T-cell (primary cell): ENCODE data around the gene MZF1. TPM values are rescaled to one million over a fixed set of nuclear protein-coding genes. Genes with fewer than 3 reads are reported as not detected.

Experiments
- ATAC-seq, 4 experiments: fragments of 200-7000 bp in 3 of 4; fragments of 150-1000 bp in 1 of 4; cut with Tn5 transposase; replicated peaks in 1 of 4; 1 replicate in 3 of 4; 2 replicates in 1 of 4; pipeline ENCODE4 v1.10.0; 2021; ENCODE audit warnings: moderate library complexity in 3 of 4, mild to moderate bottlenecking in 2 of 4, moderate number of reproducible peaks in 1 of 4
- CTCF ChIA-PET, 2 donors: fragments of 300-600 bp; sonication (Branson Sonifier 250); formaldehyde crosslinking; loops; one replicate each; lab custom pipeline; 2022; ENCODE audit warnings: antibody characterized with exemption in 2 of 2; lab: Charles Lee
- POLR2A ChIA-PET, 2 donors: fragments of 300-600 bp; sonication (Branson Sonifier 250); formaldehyde crosslinking; loops; one replicate each; lab custom pipeline; 2022; ENCODE audit warnings: antibody characterized with exemption in 2 of 2; lab: Charles Lee
- DNase-seq, 35 experiments: peaks; one replicate each; pipeline versions ENCODE4 v3.0.0 to v3.0.0-alpha.2; 2013 to 2023
- H3K27ac ChIP-seq: one replicate; pipeline ENCODE4 v1.5.1; 2013; ENCODE audit warnings: low read length
- H3K27me3 ChIP-seq, 2 experiments: replicated peaks in 1 of 2; 1 replicate in 1 of 2; 2 replicates in 1 of 2; pipeline versions ENCODE4 v1.6.1 to v1.7.0; 2013; ENCODE audit warnings: low read length in 1 of 2, mixed read lengths in 1 of 2; ENCODE audit not compliant: control insufficient read depth in 2 of 2, insufficient read depth in 2 of 2; ENCODE audit errors: extremely low read depth in 1 of 2
- H3K36me3 ChIP-seq, 2 donors: 1 replicate in 1 of 2; 2 replicates in 1 of 2; pipeline versions ENCODE4 v1.6.1 to v1.7.0; 2013; ENCODE audit warnings: low read length in 1 of 2; ENCODE audit not compliant: control insufficient read depth in 2 of 2, insufficient read depth in 1 of 2; ENCODE audit errors: extremely low read depth in 1 of 2
- H3K4me1 ChIP-seq, 2 experiments: 1 replicate in 1 of 2; 2 replicates in 1 of 2; pipeline versions ENCODE4 v1.6.1 to v1.7.0; 2013; ENCODE audit warnings: low read length in 2 of 2, mixed read lengths in 1 of 2; ENCODE audit not compliant: insufficient read depth in 2 of 2, control insufficient read depth in 1 of 2; ENCODE audit errors: extremely low read depth in 1 of 2
- H3K4me3 ChIP-seq, 2 donors: 1 replicate in 1 of 2; 2 replicates in 1 of 2; pipeline versions ENCODE4 v1.5.1 to v1.7.0; 2013; ENCODE audit warnings: mild to moderate bottlenecking in 2 of 2, low read length in 1 of 2, moderate library complexity in 1 of 2; ENCODE audit not compliant: control insufficient read depth in 1 of 2; ENCODE audit errors: extremely low read depth in 1 of 2
- H3K9me3 ChIP-seq: 2 replicates; pipeline ENCODE4 v1.7.0; 2013
- H3K27ac Mint-ChIP-seq, 2 donors: one replicate each; pipeline ENCODE4 v1.8.0; 2020 to 2021; ENCODE audit warnings: mild to moderate bottlenecking in 2 of 2, mixed read lengths in 2 of 2
- H3K27me3 Mint-ChIP-seq, 2 donors: one replicate each; pipeline ENCODE4 v1.8.0; 2021 to 2022; ENCODE audit warnings: mixed read lengths in 2 of 2
- H3K36me3 Mint-ChIP-seq: one replicate; pipeline ENCODE4 v1.8.0; 2021; ENCODE audit warnings: mixed read lengths
- H3K4me1 Mint-ChIP-seq, 3 donors: one replicate each; pipeline ENCODE4 v1.8.0; 2020 to 2022; ENCODE audit warnings: mixed read lengths in 3 of 3, mild to moderate bottlenecking in 1 of 3
- H3K4me3 Mint-ChIP-seq, 3 donors: one replicate each; pipeline ENCODE4 v1.8.0; 2020 to 2022; ENCODE audit warnings: mild to moderate bottlenecking in 3 of 3, mixed read lengths in 3 of 3, moderate library complexity in 3 of 3
- H3K9me3 Mint-ChIP-seq, 3 donors: one replicate each; pipeline ENCODE4 v1.8.0; 2020 to 2022; ENCODE audit warnings: mixed read lengths in 3 of 3
- WGBS: methylation state at CpG from one replicate; pipeline ENCODE4 v1.1.5; 2013; ENCODE audit warnings: missing lambda C conversion rate; ENCODE audit not compliant: insufficient coverage; 5-methylcytosine and 5-hydroxymethylcytosine counted together
- total RNA-seq, 35 experiments: library from RNA in 6 of 35; stranded (reverse) in 6 of 35; fragments of 120-200 nt in 1 of 35; gene quantifications; one replicate each; pipeline versions ENCODE4 v1.2.1 to v1.2.4 and lab custom pipeline; 2013 to 2026

MZF1 gene
- total RNA-seq, 5 donors from 2014 or later (not counting 1 experiment from before 2014, with no cell fraction given), result 37.0 to 59.3 (median 47.2) TPM

- no peaks in the 10 kb centered on the region for H3K27me3 Mint-ChIP-seq
- no peak for ATAC-seq
Measured at GRCh38 chr19:58552655-58553054, 20.5 kb downstream of the MZF1 start.

DNA sequence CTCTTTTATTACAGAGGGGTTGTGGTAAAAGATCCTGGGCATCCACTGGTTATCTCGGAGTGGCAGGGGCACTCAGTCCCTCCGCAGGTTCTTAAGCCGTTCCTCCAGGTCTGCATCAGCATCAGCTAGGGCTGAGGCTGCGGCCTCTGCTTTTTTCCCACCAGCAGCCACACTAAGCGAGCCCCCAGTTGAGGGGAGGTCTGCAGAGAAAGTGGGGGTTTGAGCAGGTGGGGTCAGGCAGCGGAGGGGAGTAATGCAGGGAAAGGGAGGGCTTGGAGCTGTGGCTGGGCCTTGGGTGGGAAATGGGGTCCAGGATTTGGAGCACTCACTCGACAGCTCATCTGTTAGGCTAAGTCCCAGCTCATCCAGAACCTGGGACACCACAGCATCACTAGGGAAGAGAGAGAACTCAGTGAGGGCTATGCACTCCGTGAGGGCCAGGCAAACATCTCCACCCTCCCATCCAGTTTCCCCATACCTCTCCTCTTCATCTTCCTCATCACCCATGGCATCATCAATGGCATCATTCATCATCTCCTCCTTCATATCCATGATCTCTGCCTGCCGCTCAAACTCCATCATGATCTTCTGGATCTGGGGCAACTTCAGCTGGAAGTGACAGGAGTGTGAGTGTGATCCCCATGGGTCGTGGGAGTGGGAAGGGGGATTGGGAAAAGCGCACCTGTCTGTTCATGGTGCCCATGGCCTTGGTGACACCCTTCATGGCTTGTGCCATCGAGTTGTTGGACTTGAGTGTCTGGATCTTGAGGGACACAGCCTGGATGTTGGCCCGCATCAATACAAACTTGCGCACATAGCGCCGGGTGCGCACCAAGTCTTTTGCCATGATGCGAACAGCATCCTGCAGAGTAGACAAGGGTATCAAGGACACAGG, 21.3 kb downstream of the MZF1 start:
- H3K9me3 ChIP-seq, result no peaks in the 10 kb centered on the region
- H3K36me3 ChIP-seq, result peaks cover 18 to 73% of the 10 kb centered on the region in 2 donors
- no peaks in the 10 kb centered on the region for H3K27me3 ChIP-seq
- 93% methylated on average over 8 of the region's 18 CpGs for WGBS
- H3K27ac Mint-ChIP-seq, result no peak overlapping the region
- no peak overlapping the region for H3K4me3 Mint-ChIP-seq
- no peak overlapping the region for H3K4me3 ChIP-seq
- peaks cover 9 to 59% of the 10 kb centered on the region in 2 experiments for H3K4me1 ChIP-seq
- no peaks in the 10 kb centered on the region for H3K9me3 Mint-ChIP-seq
- peaks cover 49% of the 10 kb centered on the region for H3K36me3 Mint-ChIP-seq
- no peaks in the 10 kb centered on the region for H3K27me3 Mint-ChIP-seq
- peak in 1 of 35 experiments; percentile 8 for DNase-seq
- no peak overlapping the region for H3K27ac ChIP-seq
- no peak for ATAC-seq
- H3K4me1 Mint-ChIP-seq, result peaks cover 48 to 58% (median 57%) of the 10 kb centered on the region in 3 donors
- ChIA-PET POLR2A (no interaction called here), CTCF (no interaction called here)

More at GRCh38 chr19:58552655-58553054, 20.5 kb downstream of the MZF1 start:
- Mint-ChIP-seq H3K36me3 (peaks cover 49% of the 10 kb centered on the region), H3K4me3 (peak overlapping the region in 2 of 3 donors; percentile 3 to 40), H3K9me3 (no peaks in the 10 kb centered on the region), H3K4me1 (peaks cover 53 to 58% (median 56%) of the 10 kb centered on the region in 3 donors), H3K27ac (peak overlapping the region in 1 of 2 donors; percentile 9)
- no peak overlapping the region for H3K27ac ChIP-seq
- peaks cover 15 to 71% of the 10 kb centered on the region in 2 donors for H3K36me3 ChIP-seq
- POLR2A ChIA-PET, result interaction anchor here in 1 of 2 donors (0.6 kb wide), 1 partner anchor 9 kb away, joined by 3 read pairs; no protein-coding TSS in a partner anchor
- H3K4me1 ChIP-seq, result peaks cover 17 to 60% of the 10 kb centered on the region in 2 experiments
- no peak overlapping the region for H3K4me3 ChIP-seq
- CTCF ChIA-PET, result interaction anchor here in 1 of 2 donors (1.6 kb wide), 1 partner anchor 32 kb away, joined by 6 read pairs; the partner anchor contains the start of gene ZBTB45
- H3K27me3 ChIP-seq, result no peaks in the 10 kb centered on the region
- H3K9me3 ChIP-seq, result no peaks in the 10 kb centered on the region
- WGBS, result 92% methylated on average over 1 of the region's 2 CpGs
- DNase-seq, result no peak

DNA sequence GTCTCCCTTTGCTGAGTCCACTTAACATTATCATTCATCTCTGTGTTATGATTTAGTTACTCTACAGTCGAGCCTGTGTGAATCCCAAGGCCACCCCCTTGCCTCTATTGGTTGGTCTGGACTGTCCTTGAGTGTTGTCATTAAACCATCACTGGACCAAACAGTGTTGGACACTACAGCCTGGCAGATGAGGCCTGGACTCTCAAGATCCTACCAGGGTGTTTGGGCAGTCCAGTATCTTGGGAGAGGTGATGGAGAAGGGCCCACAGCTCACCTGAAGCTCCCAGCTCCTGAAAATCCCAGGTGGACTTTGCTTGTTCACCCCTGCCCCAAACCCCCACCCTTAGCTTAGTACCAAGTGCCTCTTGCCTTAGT, 22.0 kb downstream of the MZF1 start:
- Histone ChIP-seq H3K4me3 (no peak overlapping the region), H3K9me3 (no peaks in the 10 kb centered on the region), H3K27ac (no peak overlapping the region), H3K27me3 (no peaks in the 10 kb centered on the region), H3K36me3 (peaks cover 18 to 73% of the 10 kb centered on the region in 2 donors), H3K4me1 (peaks cover 13 to 59% of the 10 kb centered on the region in 2 experiments)
- no peaks in the 10 kb centered on the region for H3K9me3 Mint-ChIP-seq
- peaks cover 48 to 58% (median 57%) of the 10 kb centered on the region in 3 donors for H3K4me1 Mint-ChIP-seq
- H3K27me3 Mint-ChIP-seq, result no peaks in the 10 kb centered on the region
- CTCF ChIA-PET, result no interaction called here
- H3K27ac Mint-ChIP-seq, result no peak overlapping the region
- H3K36me3 Mint-ChIP-seq, result peaks cover 49% of the 10 kb centered on the region
- POLR2A ChIA-PET, result interaction anchor here in 1 of 2 donors (0.6 kb wide), 1 partner anchor 21 kb away, joined by 3 read pairs; no protein-coding TSS in a partner anchor
- DNase-seq, result no peak
- peak overlapping the region in 1 of 3 donors; percentile 21 for H3K4me3 Mint-ChIP-seq
- no CpG with 5 or more reads among the region's 1 CpG for WGBS
- no peak for ATAC-seq

GRCh38 chr19:58550362-58551122, 22.6 kb downstream of the MZF1 start:
- Mint-ChIP-seq H3K27ac (no peak overlapping the region), H3K36me3 (peaks cover 52% of the 10 kb centered on the region), H3K4me3 (no peak overlapping the region)

GRCh38 chr19:58549664-58550361, 23.3 kb downstream of the MZF1 start:
- 94% methylated on average over 4 of the region's 11 CpGs for WGBS
- DNase-seq (no peak), ATAC-seq (no peak)

More at GRCh38 chr19:58550362-58551122, 22.6 kb downstream of the MZF1 start:
- no peak for ATAC-seq
- Histone ChIP-seq H3K36me3 (peaks cover 18 to 71% of the 10 kb centered on the region in 2 donors), H3K27ac (no peak overlapping the region), H3K27me3 (no peaks in the 10 kb centered on the region), H3K4me3 (no peak overlapping the region), H3K4me1 (peaks cover 18 to 59% of the 10 kb centered on the region in 2 experiments), H3K9me3 (no peaks in the 10 kb centered on the region)
- Mint-ChIP-seq H3K27me3 (no peaks in the 10 kb centered on the region), H3K4me1 (peaks cover 49 to 60% (median 59%) of the 10 kb centered on the region in 3 donors), H3K9me3 (no peaks in the 10 kb centered on the region)
- WGBS, result 99% methylated on average over 12 of the region's 13 CpGs
- ChIA-PET POLR2A (interaction anchor here in 1 of 2 donors (0.6 kb wide), 1 partner anchor 21 kb away, joined by 3 read pairs; no protein-coding TSS in a partner anchor), CTCF (no interaction called here)
- no peak for DNase-seq

More at GRCh38 chr19:58549664-58550361, 23.3 kb downstream of the MZF1 start:
- Histone ChIP-seq H3K4me1 (peaks cover 18 to 60% of the 10 kb centered on the region in 2 experiments), H3K9me3 (no peaks in the 10 kb centered on the region), H3K36me3 (peaks cover 18 to 71% of the 10 kb centered on the region in 2 donors), H3K27me3 (no peaks in the 10 kb centered on the region), H3K27ac (no peak overlapping the region), H3K4me3 (no peak overlapping the region)
- CTCF ChIA-PET, result no interaction called here
- H3K4me3 Mint-ChIP-seq, result no peak overlapping the region
- H3K27ac Mint-ChIP-seq, result no peak overlapping the region
- peaks cover 50% of the 10 kb centered on the region for H3K36me3 Mint-ChIP-seq
- H3K4me1 Mint-ChIP-seq, result peaks cover 47 to 58% (median 54%) of the 10 kb centered on the region in 3 donors
- POLR2A ChIA-PET, result no interaction called here
- H3K27me3 Mint-ChIP-seq, result no peaks in the 10 kb centered on the region
- H3K9me3 Mint-ChIP-seq, result no peaks in the 10 kb centered on the region
